HG03280 (cell line): ENCODE results near the gene OXT.
"Not testable (repeated sequence)": the region's sequence is repeated elsewhere in the genome, so short reads cannot be mapped to it uniquely, and the experiment has no call there.

ENCODE experiments used
- ATAC-seq: cut with Tn5 transposase; IDR thresholded peaks from one replicate; pipeline ENCODE4 v1.9.1; 2021; ENCODE audit warnings: mild to moderate bottlenecking, moderate library complexity; ENCODE audit not compliant: unreplicated experiment

Gene OXT

DNA sequence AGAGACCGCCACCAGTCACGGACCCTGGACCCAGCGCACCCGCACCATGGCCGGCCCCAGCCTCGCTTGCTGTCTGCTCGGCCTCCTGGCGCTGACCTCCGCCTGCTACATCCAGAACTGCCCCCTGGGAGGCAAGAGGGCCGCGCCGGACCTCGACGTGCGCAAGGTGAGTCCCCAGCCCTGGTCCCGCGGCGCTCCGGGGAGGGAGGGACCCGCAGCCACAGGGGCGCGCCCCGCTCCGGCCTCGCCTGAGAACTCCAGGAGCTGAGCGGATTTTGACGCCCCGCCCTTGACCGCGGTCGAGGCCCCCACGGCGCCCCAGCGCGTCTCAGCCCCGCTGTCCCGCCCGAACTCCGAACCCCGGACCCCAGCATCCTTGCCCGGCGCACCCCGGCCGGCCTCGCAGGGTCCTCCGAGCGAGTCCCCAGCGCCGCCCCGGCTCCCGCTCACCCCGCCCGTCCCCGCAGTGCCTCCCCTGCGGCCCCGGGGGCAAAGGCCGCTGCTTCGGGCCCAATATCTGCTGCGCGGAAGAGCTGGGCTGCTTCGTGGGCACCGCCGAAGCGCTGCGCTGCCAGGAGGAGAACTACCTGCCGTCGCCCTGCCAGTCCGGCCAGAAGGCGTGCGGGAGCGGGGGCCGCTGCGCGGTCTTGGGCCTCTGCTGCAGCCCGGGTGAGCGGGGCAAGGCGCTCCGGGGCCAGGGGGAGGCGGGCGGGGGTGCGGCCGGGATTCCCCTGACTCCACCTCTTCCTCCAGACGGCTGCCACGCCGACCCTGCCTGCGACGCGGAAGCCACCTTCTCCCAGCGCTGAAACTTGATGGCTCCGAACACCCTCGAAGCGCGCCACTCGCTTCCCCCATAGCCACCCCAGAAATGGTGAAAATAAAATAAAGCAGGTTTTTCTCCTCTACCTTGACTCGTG, at the start of gene OXT:
Gene OXT (plus strand): TSS at position 11 of the 920 bp plus-strand sequence. CDS start 36 bp downstream, at position 47.
- ATAC-seq = no peak

DNA sequence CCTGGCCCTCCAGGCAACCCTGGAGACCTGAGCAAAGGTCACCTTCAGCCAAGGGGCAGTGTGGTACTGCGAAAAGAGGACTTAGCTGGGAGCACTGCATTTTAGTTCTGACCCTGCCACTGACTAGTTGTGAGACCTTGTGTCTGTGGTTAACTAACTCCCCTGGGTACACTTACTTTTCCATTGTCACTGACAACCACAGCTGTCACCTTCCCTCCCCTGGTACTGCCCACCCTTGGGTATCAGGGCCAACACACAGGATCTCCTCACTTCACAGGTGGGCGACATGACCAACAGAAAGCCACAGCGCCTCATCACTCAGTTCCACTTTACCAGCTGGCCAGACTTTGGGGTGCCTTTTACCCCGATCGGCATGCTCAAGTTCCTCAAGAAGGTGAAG, 49.6 kb upstream of the OXT start:
- ATAC-seq = no peak

DNA sequence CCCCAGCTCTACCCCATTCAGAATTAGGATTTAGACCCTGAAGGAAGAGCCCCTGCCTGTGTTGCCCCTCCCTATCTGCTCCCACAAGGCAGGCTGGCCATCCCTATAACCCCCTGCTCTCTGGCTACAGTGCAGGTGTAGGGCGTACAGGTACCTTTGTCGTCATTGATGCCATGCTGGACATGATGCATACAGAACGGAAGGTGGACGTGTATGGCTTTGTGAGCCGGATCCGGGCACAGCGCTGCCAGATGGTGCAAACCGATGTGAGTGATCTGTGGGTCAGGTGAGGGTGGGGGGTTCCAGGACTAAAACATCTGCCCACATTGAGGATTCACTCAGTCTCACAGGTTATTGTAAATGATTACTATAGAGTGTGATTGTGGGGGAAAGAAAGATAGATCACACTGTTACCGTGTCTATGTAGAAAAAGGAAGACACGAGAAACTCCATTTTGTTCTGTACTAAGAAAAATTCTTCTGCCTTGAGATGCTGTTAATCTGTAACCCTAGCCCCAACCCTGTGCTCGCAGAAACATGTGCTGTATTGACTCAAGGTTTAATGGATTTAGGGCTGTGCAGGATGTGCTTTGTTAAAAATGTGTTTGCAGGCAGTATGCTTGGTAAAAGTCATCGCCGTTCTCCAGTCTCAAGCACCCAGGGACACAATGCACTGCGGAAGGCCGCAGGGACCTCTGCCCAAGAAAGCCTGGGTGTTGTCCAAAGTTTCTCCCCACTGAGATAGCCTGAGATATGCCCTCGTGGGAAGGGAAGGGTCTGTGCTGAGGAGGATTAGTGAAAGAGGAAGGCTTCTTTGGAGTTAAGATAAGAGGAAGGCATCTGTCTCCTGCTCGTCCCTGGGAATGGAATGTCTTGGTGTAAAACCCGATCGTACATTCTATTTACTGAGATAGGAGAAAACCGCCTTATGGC, 48.6 kb upstream of the OXT start:
- not testable (repeated sequence) for ATAC-seq

DNA sequence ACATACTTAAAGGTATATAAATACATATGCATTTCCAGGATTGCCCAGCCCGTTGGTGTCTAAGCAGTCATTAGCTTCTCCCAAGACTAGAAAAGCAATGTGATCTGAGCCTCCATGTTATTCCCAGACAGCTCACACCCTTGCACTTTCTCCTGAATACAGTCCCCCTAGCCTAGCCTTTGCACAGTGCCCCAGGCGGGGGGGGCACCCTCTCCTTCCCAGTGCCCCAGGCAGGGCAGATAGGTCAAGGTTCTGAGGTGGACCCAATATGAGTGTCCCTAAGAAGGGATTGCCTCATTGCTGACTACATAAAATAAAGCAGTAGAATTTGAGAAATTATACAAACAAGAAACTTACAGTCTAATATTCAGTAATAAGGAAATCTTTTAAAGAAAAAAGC, 43.4 kb upstream of the OXT start:
- ATAC-seq = no peak

DNA sequence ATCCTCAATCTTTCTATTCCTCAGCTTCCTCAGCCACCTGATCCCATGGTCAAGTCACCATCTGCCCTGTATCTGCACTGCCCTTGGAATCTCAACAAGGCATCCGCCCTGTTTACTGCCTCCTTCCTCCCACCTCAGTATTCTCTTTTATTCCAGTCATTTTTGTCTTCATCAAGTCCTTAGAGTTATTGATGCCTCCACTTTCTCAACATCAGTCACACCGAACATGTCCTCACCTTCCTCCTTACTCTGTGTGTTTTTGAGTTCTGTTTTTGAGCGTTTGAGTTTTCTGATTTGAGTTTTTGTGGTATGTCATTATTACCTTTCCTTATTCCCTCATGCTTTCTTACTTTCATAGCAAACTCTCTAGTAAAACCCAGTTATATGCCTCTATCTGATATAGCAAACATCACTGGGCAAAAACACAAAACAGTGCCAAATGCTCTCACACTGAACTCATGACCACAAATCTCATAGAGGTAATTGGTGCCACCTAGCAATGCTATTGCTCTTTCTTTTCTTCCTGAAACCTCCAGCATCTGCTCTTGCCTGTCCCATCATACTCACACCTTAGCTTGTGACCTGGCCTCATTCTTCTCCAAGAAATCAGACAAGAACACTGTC, 39.8 kb upstream of the OXT start:
- no peak for ATAC-seq

DNA sequence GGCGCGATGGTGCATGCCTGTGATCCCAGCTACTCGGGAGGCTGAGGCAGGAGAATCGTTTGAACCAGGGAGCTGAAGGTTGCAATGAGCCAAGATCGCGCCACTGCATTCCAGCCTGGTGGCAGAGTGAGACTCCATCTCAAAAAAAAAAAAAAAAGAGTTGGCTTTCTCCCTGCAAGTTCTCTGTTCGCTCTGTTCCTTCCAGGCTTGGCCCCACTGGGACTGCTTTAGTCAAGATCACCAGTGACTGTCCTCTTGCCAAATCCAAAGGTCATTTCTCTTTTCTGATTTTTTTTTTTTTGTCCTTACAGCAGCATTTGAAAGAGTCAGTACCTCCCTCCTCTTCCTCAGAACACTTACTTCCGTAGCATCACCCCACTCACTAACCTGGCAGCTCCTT, 38.8 kb upstream of the OXT start:
- ATAC-seq = no peak

DNA sequence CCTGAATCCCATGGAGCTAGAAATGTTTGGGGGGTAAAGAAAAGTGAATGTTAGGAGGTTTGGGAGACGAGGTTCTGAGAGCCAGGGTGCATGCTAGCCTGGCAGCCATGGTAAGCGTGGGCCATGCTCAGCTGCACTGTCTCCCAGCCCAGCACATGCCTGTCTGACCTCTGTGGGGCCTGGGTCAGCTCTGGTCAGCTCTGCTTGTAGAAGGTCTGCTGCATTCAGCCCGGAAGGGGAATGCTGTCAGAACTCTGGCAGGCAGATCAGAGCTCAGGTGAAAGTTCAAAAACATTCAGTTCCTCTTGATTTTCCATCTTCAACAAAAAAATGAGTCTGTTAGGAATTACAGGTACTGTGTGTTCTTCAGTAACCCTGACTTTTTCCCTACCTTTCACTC, 33.8 kb upstream of the OXT start:
- ATAC-seq = no peak

DNA sequence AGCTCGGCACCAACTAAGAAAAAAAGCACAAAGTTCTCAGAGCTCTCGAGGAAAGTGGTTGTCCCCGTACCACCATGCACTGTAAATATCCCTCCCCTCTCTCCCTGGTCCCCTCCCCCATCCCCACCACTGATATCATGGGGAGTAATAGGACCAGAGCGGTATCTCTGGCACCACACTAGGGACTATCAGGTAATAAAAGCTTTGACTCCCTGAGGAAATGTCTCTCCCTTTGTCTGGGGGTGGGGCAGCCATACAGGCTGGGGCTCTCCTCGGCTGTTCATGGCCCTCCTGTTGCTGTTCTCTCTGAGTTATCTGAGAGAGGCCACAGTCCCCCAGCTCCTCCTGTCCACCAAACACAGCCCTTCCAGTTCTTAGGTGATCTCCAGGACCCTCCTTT, 33.0 kb upstream of the OXT start:
- no peak for ATAC-seq

DNA sequence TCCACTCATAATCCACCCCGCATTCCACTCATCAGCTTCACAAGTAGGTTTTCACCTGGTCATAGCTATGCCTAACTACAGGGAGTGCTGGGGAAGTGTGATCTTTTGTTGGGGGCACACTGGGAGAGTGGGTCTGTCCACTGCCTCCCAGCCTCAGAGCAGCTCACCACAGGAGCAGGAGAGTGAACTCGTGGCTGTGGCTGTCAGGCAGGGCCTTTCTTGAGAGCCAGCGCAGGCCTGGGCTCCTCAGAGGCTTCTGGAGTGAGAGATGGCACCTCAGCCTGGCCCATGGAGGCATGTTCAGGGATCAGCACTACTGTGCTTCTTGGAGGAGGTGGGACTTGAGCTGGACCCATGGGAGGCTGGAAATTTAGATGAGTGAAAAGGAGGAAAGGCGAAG, 32.0 kb upstream of the OXT start:
- ATAC-seq = no peak

DNA sequence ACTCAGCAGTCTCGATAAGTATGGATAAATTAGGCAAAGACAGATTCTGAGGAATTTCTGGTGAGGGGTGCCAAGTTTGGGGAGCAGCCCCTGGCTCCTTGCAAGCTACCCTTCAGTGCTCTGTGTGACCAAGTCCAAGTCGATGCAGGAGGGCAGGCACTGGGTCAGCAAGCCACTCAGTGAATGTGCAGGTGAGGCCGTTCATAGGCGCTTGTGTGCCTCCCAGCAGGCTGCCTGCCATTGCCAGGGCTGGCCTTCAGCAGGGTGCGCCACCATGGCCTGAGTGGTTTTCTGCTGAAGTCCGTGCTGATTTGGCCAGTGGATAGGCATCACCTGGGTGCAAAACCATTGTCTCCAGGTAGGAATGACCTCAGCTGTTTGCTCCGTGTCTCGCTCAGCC, 31.3 kb upstream of the OXT start:
- ATAC-seq = no peak

DNA sequence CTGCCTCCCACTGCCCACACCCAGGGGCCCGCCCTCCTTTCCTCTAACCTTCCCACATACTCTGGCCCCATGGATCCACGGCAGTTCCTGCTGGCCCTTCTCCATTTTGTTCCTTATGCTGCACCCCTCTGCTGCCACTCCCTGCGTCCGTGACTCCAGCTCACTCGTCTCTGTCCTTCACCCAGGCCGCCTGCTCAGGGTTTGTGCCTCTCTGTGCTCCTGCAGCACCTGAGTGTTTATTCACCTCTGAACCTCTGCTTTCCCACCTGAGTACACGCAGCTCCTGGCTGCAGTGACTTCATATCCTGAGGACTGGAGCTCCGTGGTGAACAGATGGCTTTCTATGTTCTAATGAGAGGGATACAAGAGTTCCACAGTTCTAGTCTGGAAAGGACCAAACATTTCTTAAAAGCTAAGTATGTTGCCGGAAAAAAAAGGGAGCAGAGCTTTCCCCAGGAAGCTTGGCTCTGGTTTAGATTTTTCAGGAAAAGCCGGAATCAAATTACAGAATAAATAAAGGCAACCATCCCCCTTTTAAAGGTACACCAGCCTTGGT, 29.5 kb upstream of the OXT start:
- no peak for ATAC-seq

DNA sequence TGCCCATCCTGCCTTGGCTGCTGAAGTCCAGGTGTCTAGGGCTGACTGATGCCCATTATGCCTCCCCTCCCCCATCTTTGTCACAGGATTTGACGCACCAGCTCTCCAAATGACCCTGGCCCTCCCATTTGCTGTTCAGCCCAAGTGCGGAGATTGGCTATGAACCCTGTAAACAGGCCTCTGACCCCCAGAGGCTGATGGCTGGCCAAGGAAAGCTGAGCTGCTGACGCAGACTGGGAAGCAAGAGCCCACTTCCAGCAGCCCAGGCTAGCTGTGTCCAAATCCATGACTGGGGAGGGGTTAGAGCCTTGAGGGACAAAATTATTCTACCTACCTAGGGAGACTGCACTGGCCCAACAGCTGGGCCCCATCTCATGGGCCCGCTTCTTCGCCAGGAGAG, 28.8 kb upstream of the OXT start:
- no peak for ATAC-seq

DNA sequence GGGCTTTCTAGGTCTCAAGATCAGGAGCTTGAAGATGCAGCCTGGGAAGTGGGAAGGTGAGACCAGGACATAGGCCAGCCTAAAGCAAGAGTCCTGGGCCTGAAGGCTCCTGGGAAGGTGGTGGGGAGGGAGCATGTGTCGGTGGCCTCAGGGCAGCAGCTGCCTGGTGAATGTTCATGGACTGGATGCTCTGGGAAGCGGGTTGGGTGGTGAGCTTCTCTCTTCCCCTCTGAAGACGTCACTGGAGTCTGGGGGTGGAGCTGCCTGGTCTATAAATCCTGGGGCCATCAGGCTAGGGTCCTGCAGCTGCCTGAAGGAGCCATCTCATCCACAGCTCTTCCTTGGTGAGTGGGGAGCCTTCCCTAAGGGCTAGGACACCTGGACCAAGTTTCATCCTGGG, 28.1 kb upstream of the OXT start, which contains the start of gene GNRH2:
Gene GNRH2 (plus strand): TSS at position 301 of the 400 bp plus-strand sequence. CDS start 793 bp downstream, outside the sequence.
- ATAC-seq = no peak

DNA sequence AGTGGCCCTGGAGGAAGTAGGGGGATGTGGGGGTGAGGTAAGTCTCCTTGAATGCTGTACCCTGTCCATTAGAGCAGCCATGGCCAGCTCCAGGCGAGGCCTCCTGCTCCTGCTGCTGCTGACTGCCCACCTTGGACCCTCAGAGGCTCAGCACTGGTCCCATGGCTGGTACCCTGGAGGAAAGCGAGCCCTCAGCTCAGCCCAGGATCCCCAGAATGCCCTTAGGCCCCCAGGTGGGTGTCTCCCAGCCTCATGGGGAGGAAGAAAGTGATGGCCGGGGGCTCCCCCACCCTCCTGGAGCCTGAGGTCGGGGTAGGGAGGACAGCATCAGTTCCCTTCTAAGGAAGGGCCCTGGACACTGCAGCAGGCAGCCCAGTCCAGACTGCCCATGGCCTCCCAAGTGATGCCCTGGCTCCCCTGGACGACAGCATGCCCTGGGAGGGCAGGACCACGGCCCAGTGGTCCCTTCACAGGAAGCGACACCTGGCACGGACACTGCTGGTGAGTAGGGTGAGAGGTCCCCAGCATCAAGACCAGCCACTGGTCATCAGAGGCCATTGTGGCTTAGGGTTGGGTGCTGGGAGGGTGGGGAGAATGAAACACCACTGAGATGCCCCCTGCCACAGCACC, 27.0 kb upstream of the OXT start:
- no peak for ATAC-seq

DNA sequence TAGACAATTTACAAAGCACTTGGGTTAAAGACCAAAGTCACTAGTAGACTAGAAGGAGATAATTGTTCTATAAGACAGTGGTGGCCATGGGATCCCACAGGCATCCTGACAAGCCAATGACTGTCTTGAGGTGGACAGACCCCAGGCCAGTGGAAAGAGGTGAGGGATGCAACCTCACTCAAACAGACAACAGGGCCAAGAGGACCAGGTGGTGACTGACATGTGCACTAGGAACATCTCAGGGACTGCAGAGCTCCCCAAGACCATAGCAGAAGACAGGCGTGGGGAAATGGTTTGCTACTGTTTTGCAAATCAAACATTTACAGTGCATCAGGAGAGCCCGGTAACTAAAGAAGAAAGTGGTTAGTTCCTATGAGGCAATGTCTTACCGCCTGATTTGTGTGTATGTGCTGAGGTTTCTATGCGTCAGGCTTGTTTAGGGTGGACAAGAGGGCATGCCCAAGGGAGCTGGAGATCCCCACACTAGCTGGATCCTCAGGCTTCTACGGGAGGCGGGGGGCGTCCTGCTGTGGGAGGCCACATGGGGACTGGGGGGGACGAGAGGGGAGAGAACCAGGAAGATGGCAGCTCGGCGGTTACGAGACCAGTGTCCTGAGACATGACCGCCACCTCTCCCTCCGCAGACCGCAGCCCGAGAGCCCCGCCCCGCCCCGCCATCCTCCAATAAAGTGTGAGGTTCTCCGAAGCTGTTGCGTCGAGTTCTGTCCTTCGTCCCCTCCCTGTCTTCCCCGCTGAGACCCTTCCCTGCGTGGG, 26.2 kb upstream of the OXT start:
- ATAC-seq = peak; percentile 41

DNA sequence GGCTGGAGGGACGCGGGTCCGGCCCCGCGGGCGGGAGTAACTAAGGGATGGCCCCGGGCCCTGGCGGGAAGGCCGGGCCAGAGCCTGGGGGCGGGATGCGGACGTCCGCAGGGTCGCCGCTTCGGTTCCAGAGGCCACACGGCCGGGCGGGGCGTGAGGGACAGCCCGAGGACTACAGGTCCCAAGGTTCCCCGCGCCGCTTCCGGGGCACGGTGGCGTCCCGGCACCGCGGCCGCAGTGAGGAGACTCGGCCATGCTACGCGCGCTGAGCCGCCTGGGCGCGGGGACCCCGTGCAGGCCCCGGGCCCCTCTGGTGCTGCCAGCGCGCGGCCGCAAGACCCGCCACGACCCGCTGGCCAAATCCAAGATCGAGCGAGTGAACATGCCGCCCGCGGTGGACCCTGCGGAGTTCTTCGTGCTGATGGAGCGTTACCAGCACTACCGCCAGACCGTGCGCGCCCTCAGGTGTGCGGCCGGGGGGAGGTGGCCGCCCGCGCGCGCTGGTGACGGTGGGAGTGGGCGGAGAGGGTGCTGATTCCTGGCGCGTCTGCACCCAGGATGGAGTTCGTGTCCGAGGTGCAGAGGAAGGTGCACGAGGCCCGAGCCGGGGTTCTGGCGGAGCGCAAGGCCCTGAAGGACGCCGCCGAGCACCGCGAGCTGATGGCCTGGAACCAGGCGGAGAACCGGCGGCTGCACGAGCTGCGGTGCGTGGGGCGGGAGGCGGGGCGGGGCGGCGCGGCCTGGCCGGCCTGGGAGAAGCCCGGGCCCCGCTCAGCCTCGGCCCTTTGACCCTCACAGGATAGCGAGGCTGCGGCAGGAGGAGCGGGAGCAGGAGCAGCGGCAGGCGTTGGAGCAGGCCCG, 25.4 kb upstream of the OXT start, which contains the start of gene MRPS26:
Gene MRPS26 (plus strand): TSS at position 237 of the 861 bp plus-strand sequence. CDS start 17 bp downstream, at position 254.
- peak; percentile 90 for ATAC-seq

DNA sequence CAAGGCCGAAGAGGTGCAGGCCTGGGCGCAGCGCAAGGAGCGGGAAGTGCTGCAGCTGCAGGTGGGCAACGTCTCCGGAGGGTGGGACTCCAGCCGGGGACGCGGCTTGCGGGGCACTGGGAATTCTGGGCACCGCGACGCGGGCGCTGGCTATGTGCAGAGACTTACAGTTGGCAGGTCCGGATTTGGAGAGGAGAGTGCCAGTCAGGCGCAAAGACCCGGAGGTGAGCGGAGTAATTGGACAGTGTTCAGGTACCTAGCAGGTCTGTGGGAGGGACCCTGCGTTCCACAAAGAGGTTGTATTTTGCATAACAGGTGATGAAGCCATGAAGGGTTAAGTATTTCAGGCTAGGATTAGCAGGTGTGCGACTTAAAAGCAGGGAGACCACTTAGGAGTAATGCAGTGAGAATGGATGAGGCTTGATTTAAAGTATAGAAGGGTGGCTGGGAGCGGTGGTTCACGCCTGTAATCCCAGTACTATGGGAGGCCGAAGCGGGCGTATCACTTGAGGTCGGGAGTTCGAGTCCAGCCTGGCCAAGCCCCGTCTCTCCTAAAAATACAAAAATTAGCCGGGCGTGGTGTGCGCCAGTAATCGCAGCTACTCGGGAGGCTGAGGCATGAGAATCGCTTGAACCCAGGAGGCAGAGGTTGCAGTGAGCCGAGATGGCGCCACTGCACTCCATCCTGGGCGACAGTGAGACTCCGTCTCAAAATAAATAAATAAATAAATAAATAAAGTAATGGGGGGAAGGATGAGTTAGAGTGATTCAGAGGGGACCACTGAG, 24.6 kb upstream of the OXT start:
- ATAC-seq = peak; percentile 3
